B cell (primary cell): ENCODE results near the gene FNDC7. TPM values are rescaled to one million over a fixed set of nuclear protein-coding genes. Genes with fewer than 3 reads are reported as not detected.

ENCODE experiments used
- ATAC-seq: fragments of 200-7000 bp; cut with Tn5 transposase; one replicate; pipeline ENCODE4 v1.10.0; 2021; ENCODE audit warnings: low read depth, mild to moderate bottlenecking, moderate number of reproducible peaks, moderate library complexity
- CTCF ChIA-PET: fragments of 350-600 bp; sonication (Branson Sonifier 250); formaldehyde crosslinking; loops from one replicate; lab custom pipeline; 2021; ENCODE audit warnings: antibody characterized with exemption, inconsistent platforms; lab: Charles Lee
- POLR2A ChIA-PET: fragments of 350-600 bp; sonication (Branson Sonifier 250); formaldehyde crosslinking; loops from one replicate; lab custom pipeline; 2021; ENCODE audit warnings: antibody characterized with exemption; lab: Charles Lee
- DNase-seq: peaks from one replicate; pipeline ENCODE4 v3.0.0; 2013
- H2AFZ ChIP-seq: 2 replicates; pipeline ENCODE4 v1.6.1; 2012; ENCODE audit warnings: mild to moderate bottlenecking, low read depth, low read length; ENCODE audit not compliant: insufficient read depth, poor library complexity, severe bottlenecking
- H3K27ac ChIP-seq, 2 donors: 1 replicate in 1 of 2; 2 replicates in 1 of 2; pipeline ENCODE4 v1.5.1; 2012 to 2013; ENCODE audit warnings: low read length in 2 of 2, mild to moderate bottlenecking in 2 of 2, moderate library complexity in 1 of 2
- H3K27me3 ChIP-seq, 4 experiments: fragments of 200-600 bp in 1 of 4; sonication (generic) in 1 of 4; replicated peaks in 1 of 4; 1 replicate in 2 of 4; 2 replicates in 2 of 4; pipeline versions ENCODE4 v1.6.1 to v1.7.0; 2013 to 2016; ENCODE audit warnings: low read length in 3 of 4, mild to moderate bottlenecking in 2 of 4, mixed read lengths in 1 of 4, moderate library complexity in 1 of 4; ENCODE audit not compliant: insufficient read depth in 4 of 4, control insufficient read depth in 3 of 4; ENCODE audit errors: control extremely low read depth in 1 of 4
- H3K36me3 ChIP-seq, 2 experiments: replicated peaks in 1 of 2; 1 replicate in 1 of 2; 2 replicates in 1 of 2; pipeline versions ENCODE4 v1.6.1 to v1.7.1; 2013; ENCODE audit warnings: low read length in 1 of 2; ENCODE audit not compliant: insufficient read depth in 2 of 2, control insufficient read depth in 1 of 2; ENCODE audit errors: control extremely low read depth in 1 of 2, extremely low read depth in 1 of 2
- H3K4me1 ChIP-seq, 2 donors: fragments of 200-600 bp in 1 of 2; sonication (generic) in 1 of 2; 1 replicate in 1 of 2; 2 replicates in 1 of 2; pipeline versions ENCODE4 v1.5.1 to v1.6.1; 2013 to 2017; ENCODE audit warnings: low read length in 2 of 2; ENCODE audit not compliant: control insufficient read depth in 2 of 2, insufficient read depth in 2 of 2
- H3K4me2 ChIP-seq: replicated peaks from 2 replicates; pipeline ENCODE3; 2012; ENCODE audit warnings: mild to moderate bottlenecking, low read depth, low read length; ENCODE audit not compliant: poor library complexity, severe bottlenecking
- H3K4me3 ChIP-seq, 5 experiments: fragments of 200-600 bp in 1 of 5; sonication (generic) in 1 of 5; 1 replicate in 3 of 5; 2 replicates in 2 of 5; pipeline versions ENCODE4 v1.5.1 to v1.7.0; 2011 to 2016; ENCODE audit warnings: low read length in 4 of 5, mild to moderate bottlenecking in 4 of 5, low read depth in 2 of 5, control low read depth in 1 of 5, moderate library complexity in 1 of 5; ENCODE audit not compliant: insufficient read depth in 1 of 5; ENCODE audit errors: control extremely low read depth in 1 of 5, extremely low read depth in 1 of 5
- H3K79me2 ChIP-seq: fragments of 200-600 bp; sonication (generic); one replicate; pipeline ENCODE4 v1.6.0; 2016; ENCODE audit warnings: low read length; ENCODE audit not compliant: control insufficient read depth, insufficient read depth
- H3K9ac ChIP-seq: fragments of 200-600 bp; sonication (generic); 2 replicates; pipeline ENCODE4 v1.6.1; 2017; ENCODE audit warnings: mild to moderate bottlenecking, low read length, moderate library complexity
- H3K9me3 ChIP-seq, 3 donors: one replicate each; pipeline versions ENCODE4 v1.6.1 to v1.7.1; 2013; ENCODE audit warnings: low read length in 2 of 3; ENCODE audit not compliant: control insufficient read depth in 2 of 3, insufficient read depth in 1 of 3; ENCODE audit errors: control extremely low read depth in 1 of 3
- H4K20me1 ChIP-seq: 2 replicates; pipeline ENCODE4 v1.6.0; 2012; ENCODE audit warnings: mild to moderate bottlenecking, low read length; ENCODE audit not compliant: insufficient read depth, control insufficient read depth, poor library complexity, severe bottlenecking
- H3K27ac Mint-ChIP-seq: one replicate; pipeline ENCODE4 v1.8.0; 2021; ENCODE audit warnings: mixed read lengths
- H3K27me3 Mint-ChIP-seq: one replicate; pipeline ENCODE4 v1.8.0; 2021; ENCODE audit warnings: mixed read lengths
- H3K4me1 Mint-ChIP-seq: one replicate; pipeline ENCODE4 v1.8.0; 2021; ENCODE audit warnings: mixed read lengths
- H3K4me3 Mint-ChIP-seq: one replicate; pipeline ENCODE4 v1.8.0; 2021; ENCODE audit warnings: mixed read lengths
- H3K9me3 Mint-ChIP-seq: one replicate; pipeline ENCODE4 v1.8.0; 2022; ENCODE audit warnings: mixed read lengths; ENCODE audit not compliant: insufficient read depth
- CTCF ChIP-seq: fragments of 200-600 bp; IDR thresholded peaks from one replicate; pipeline ENCODE4 v1.8.0; 2022; ENCODE audit warnings: antibody characterized with exemption, mild to moderate bottlenecking
- EZH2 ChIP-seq: IDR thresholded peaks from 2 replicates; pipeline ENCODE4 v1.6.1; 2012; ENCODE audit warnings: borderline replicate concordance, low read depth, mild to moderate bottlenecking, moderate library complexity, low read length; ENCODE audit not compliant: insufficient read depth, poor library complexity, severe bottlenecking
- WGBS: methylation state at CpG from one replicate; pipeline ENCODE4 v1.1.5; 2013; ENCODE audit warnings: missing lambda C conversion rate; ENCODE audit not compliant: insufficient coverage; 5-methylcytosine and 5-hydroxymethylcytosine counted together
- intact Hi-C: fragments of 100-400 bp; cut with micrococcal nuclease; formaldehyde crosslinking; loops from one replicate; pipeline ENCODE4 v1.10.0; 2022
- polyA minus RNA-seq: library from RNA; depleted of rRNA, polyadenylated mRNA; stranded (reverse); fragments of >200 nt; gene quantifications from 2 replicates; pipeline ENCODE4 v1.2.3, GENCODE V29; 2012
- polyA plus RNA-seq: library from polyadenylated mRNA; depleted of rRNA; stranded (reverse); fragments of >200 nt; gene quantifications from 2 replicates; pipeline ENCODE4 v1.2.3, GENCODE V29; 2012
- total RNA-seq, 2 donors: library from RNA; stranded (reverse); fragments of 120-200 nt in 1 of 2; gene quantifications; 1 replicate in 1 of 2; 2 replicates in 1 of 2; pipeline versions ENCODE4 v1.2.3 to v1.2.4, GENCODE V29; 2013 to 2022

FNDC7 gene
- 0.15 and 0.17 TPM in 2 replicates for total RNA-seq
- total RNA-seq (2013), result 0.02 TPM
- not detected in 2 replicates for polyA plus RNA-seq
- 0.07 TPM in 1 of 2 replicates, not detected in the other for polyA minus RNA-seq

GRCh38 chr1:108712606-108713150 is at the start of gene FNDC7:
Gene FNDC7, plus strand, starts transcription at chr1:108712908. Its CDS starts 26 bp downstream, at chr1:108712934.
- POLR2A ChIA-PET, result no interaction called here
- no peak within 1 kb of the TSS for H3K4me3 Mint-ChIP-seq

More at GRCh38 chr1:108712606-108713150, at the start of gene FNDC7:
- intact Hi-C loops, result no loop called here
- no peak for TF ChIP-seq EZH2
- no peak for TF ChIP-seq CTCF
- 90% methylated on average over 3 of the region's 9 CpGs for WGBS
- H4K20me1 ChIP-seq, result no peaks in the 10 kb centered on the region
- H3K4me1 ChIP-seq, result no peaks in the 10 kb centered on the region
- H3K27ac ChIP-seq, result no peak within 1 kb of the TSS
- H3K9ac ChIP-seq, result no peak within 1 kb of the TSS
- ATAC-seq, result no peak
- no peaks in the 10 kb centered on the region for H3K79me2 ChIP-seq
- peaks cover 0 to 1% (median 0%) of the 10 kb centered on the region in 3 donors for H3K9me3 ChIP-seq
- no peak within 1 kb of the TSS for H3K4me3 ChIP-seq
- H3K4me2 ChIP-seq, result no peak within 1 kb of the TSS
- no peaks in the 10 kb centered on the region for H3K9me3 Mint-ChIP-seq
- no peaks in the 10 kb centered on the region for H3K36me3 ChIP-seq
- H3K27ac Mint-ChIP-seq, result no peak within 1 kb of the TSS
- no peaks in the 10 kb centered on the region for H3K27me3 ChIP-seq
- H3K27me3 Mint-ChIP-seq, result peaks cover 36% of the 10 kb centered on the region
- H3K4me1 Mint-ChIP-seq, result no peaks in the 10 kb centered on the region
- H2AFZ ChIP-seq, result no peak within 1 kb of the TSS
- CTCF ChIA-PET, result no interaction called here
- no peak for DNase-seq
